Testis (tissue), 3 donors: ENCODE data around the gene CCL23. TPM values are rescaled to one million over a fixed set of nuclear protein-coding genes. Genes with fewer than 3 reads are reported as not detected.

Experiments used
- DNase-seq: peaks from one replicate; pipeline ENCODE4 v3.0.0-alpha.2; 2019
- H3K27ac ChIP-seq, 2 donors: fragments of 200-600 bp; sonication (generic); one replicate each; pipeline ENCODE4 v1.5.1; 2019
- H3K27me3 ChIP-seq: fragments of 200-600 bp; sonication (generic); one replicate; pipeline ENCODE4 v1.5.1; 2019
- H3K36me3 ChIP-seq: fragments of 200-600 bp; sonication (generic); one replicate; pipeline ENCODE4 v1.5.1; 2017; ENCODE audit warnings: low read depth; ENCODE audit errors: missing control alignments
- H3K4me1 ChIP-seq: fragments of 200-600 bp; sonication (generic); one replicate; pipeline ENCODE4 v1.5.1; 2019
- H3K4me3 ChIP-seq, 2 donors: fragments of 200-600 bp; sonication (generic); one replicate each; pipeline ENCODE4 v1.5.1; 2017 to 2019
- H3K9me3 ChIP-seq: fragments of 200-600 bp; sonication (generic); one replicate; pipeline ENCODE4 v1.5.1; 2017
- CTCF ChIP-seq, 3 experiments: fragments of 450-650 bp in 2 of 3; fragments of 200-600 bp in 1 of 3; sonication (generic) in 1 of 3; IDR thresholded peaks; one replicate each; pipeline ENCODE4 v1.5.1; 2016 to 2019; ENCODE audit warnings: antibody characterized with exemption in 3 of 3, mild to moderate bottlenecking in 2 of 3, moderate library complexity in 1 of 3
- POLR2A ChIP-seq: fragments of 450-650 bp; IDR thresholded peaks from one replicate; pipeline ENCODE4 v1.6.1; 2017; ENCODE audit warnings: antibody characterized with exemption, mild to moderate bottlenecking, moderate library complexity
- WGBS, 2 donors: methylation state at CpG; one replicate each; pipeline ENCODE4 v1.1.5; 2018; 5-methylcytosine and 5-hydroxymethylcytosine counted together
- intact Hi-C: fragments of 100-400 bp; cut with DNase I; formaldehyde crosslinking; loops from one replicate; pipeline ENCODE4 v1.15.1; 2023; ENCODE audit warnings: low total_unique reads
- polyA plus RNA-seq: library from polyadenylated mRNA; stranded (reverse); fragments of 350-450 nt; fragmentation: Illumina TruSeq; extraction: RNeasy Lipid Tissue Mini Kit (QIAGEN cat#74804); gene quantifications from one replicate; pipeline ENCODE4 v1.2.3, GENCODE V29; 2014; ENCODE audit warnings: low read depth, low replicate concordance; ENCODE audit not compliant: insufficient read depth
- total RNA-seq, 2 donors: library from RNA; depleted of rRNA; stranded (reverse); fragments of >200 nt; gene quantifications; one replicate each; pipeline ENCODE4 v1.2.3, GENCODE V29; 2016

Gene CCL23
- total and polyA plus RNA-seq, 3 donors from 2014 or later, result 1.2 to 1.3 TPM; not detected in 1

GRCh38 chr17:35977509-35977908, 40.3 kb downstream of the CCL23 start:
- no peaks in the 10 kb centered on the region for H3K9me3 ChIP-seq
- intact Hi-C loops, result no loop called here
- 77 to 98% methylated on average over 7 of the region's 7 CpGs for WGBS, 2 donors
- no peak for TF ChIP-seq CTCF (IDR thresholded peaks at IDR 0.05)
- no peak for TF ChIP-seq POLR2A
- H3K4me1 ChIP-seq, result no peaks in the 10 kb centered on the region
- DNase-seq, result no peak
- H3K36me3 ChIP-seq, result no peaks in the 10 kb centered on the region
- no peak overlapping the region for H3K4me3 ChIP-seq
- no peak overlapping the region for H3K27ac ChIP-seq
- no peaks in the 10 kb centered on the region for H3K27me3 ChIP-seq

GRCh38 chr17:35973333-35974260, 44.2 kb downstream of the CCL23 start:
- TF ChIP-seq CTCF (IDR thresholded peaks at IDR 0.05), result no peak
- 59 to 65% methylated on average over 9 to 10 of the region's 10 CpGs for WGBS, 2 donors
- no peak for DNase-seq
- Histone ChIP-seq H3K36me3 (no peaks in the 10 kb centered on the region), H3K4me3 (no peak overlapping the region), H3K27ac (no peak overlapping the region), H3K9me3 (no peaks in the 10 kb centered on the region), H3K4me1 (no peaks in the 10 kb centered on the region), H3K27me3 (no peaks in the 10 kb centered on the region)
- intact Hi-C loops, result no loop called here

- Histone ChIP-seq H3K4me1 (no peaks in the 10 kb centered on the region), H3K27me3 (no peaks in the 10 kb centered on the region), H3K4me3 (no peak overlapping the region), H3K27ac (no peak overlapping the region), H3K9me3 (no peaks in the 10 kb centered on the region), H3K36me3 (no peaks in the 10 kb centered on the region)
- 82 to 88% methylated on average over 4 of the region's 4 CpGs for WGBS, 2 donors
- intact Hi-C loops, result no loop called here
- no peak for TF ChIP-seq POLR2A
- no peak for TF ChIP-seq CTCF (IDR thresholded peaks at IDR 0.05)
- no peak for DNase-seq
These were observed 44.8 kb downstream of the CCL23 start for GRCh38 chr17:35972945-35973332.

- no peak for TF ChIP-seq CTCF (IDR thresholded peaks at IDR 0.05)
- no peak for TF ChIP-seq POLR2A
- no peak for DNase-seq
- 86 to 96% methylated on average over 6 of the region's 6 CpGs for WGBS, 2 donors
- no peaks in the 10 kb centered on the region for H3K4me1 ChIP-seq
- H3K36me3 ChIP-seq, result no peaks in the 10 kb centered on the region
- H3K4me3 ChIP-seq, result no peak overlapping the region
- intact Hi-C loops, result no loop called here
- no peak overlapping the region for H3K27ac ChIP-seq
- no peaks in the 10 kb centered on the region for H3K27me3 ChIP-seq
- no peaks in the 10 kb centered on the region for H3K9me3 ChIP-seq
These were observed 45.2 kb downstream of the CCL23 start for GRCh38 chr17:35972535-35972934.

- Histone ChIP-seq H3K4me1 (no peaks in the 10 kb centered on the region), H3K27ac (no peak overlapping the region), H3K4me3 (no peak overlapping the region), H3K27me3 (no peaks in the 10 kb centered on the region), H3K36me3 (no peaks in the 10 kb centered on the region), H3K9me3 (no peaks in the 10 kb centered on the region)
- DNase-seq, result no peak
- TF ChIP-seq CTCF (IDR thresholded peaks at IDR 0.05), result no peak
- no peak for TF ChIP-seq POLR2A
- 59 to 76% methylated on average over 1 of the region's 1 CpG for WGBS, 2 donors
- intact Hi-C loops, result no loop called here
These were observed 45.7 kb downstream of the CCL23 start for GRCh38 chr17:35972066-35972465.
